Stimulated activated naive B cell treated with anti-CD40 and anti-IgM and Interleukin-4, amounts not matched to agents 10 μg/mL and 1 μg/mL and 100 μg/mL, for 72 hours (primary cell): ENCODE data around the gene GMCL2.
A peak's percentile ranks its signal among the peaks of the same experiment; 100 is the strongest.

Source experiments
- ATAC-seq, 2 donors: fragments of 150-1000 bp; cut with Tn5 transposase; replicated peaks; 2 replicates each; pipeline ENCODE4 v1.10.0; 2021; ENCODE audit warnings: moderate library complexity in 1 of 2
- DNase-seq: peaks from one replicate; pipeline ENCODE4 v3.0.0; 2021
- H3K27ac Mint-ChIP-seq: one replicate; pipeline ENCODE4 v1.8.0; 2022; ENCODE audit warnings: mild to moderate bottlenecking, mixed read lengths
- H3K27me3 Mint-ChIP-seq, 2 donors: one replicate each; pipeline ENCODE4 v1.8.0; 2022; ENCODE audit warnings: mixed read lengths in 2 of 2
- H3K36me3 Mint-ChIP-seq, 2 donors: one replicate each; pipeline ENCODE4 v1.8.0; 2022; ENCODE audit warnings: mixed read lengths in 2 of 2, mild to moderate bottlenecking in 1 of 2
- H3K4me1 Mint-ChIP-seq, 2 donors: one replicate each; pipeline ENCODE4 v1.8.0; 2022; ENCODE audit warnings: mixed read lengths in 2 of 2, mild to moderate bottlenecking in 1 of 2
- H3K4me3 Mint-ChIP-seq, 2 donors: one replicate each; pipeline ENCODE4 v1.8.0; 2022; ENCODE audit warnings: mild to moderate bottlenecking in 2 of 2, mixed read lengths in 2 of 2, moderate library complexity in 1 of 2
- H3K9me3 Mint-ChIP-seq, 2 donors: one replicate each; pipeline ENCODE4 v1.8.0; 2022; ENCODE audit warnings: mixed read lengths in 2 of 2, mild to moderate bottlenecking in 1 of 2

The GMCL2 gene

DNA sequence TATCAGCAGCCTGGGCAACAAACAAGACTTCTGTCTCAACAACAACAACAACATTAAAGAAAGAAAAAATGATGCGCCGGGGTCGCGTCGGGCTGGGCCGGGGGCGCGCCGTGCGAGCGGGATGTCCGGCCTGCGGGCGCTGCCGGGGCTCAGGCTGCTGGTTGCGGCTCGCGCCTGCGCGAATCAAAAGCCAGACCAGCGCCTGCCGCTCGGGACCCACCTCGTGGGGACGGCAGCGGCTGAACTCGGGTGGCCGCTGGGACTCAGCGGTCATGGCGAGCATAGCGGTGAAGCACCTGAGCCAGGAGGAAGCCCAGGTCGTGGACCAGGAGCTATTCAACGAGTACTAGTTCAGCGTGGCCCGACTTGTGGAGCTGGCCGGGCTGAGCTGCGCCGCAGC, 21.6 kb downstream of the GMCL2 start:
- H3K36me3 Mint-ChIP-seq: no peaks in the 10 kb centered on the region
- ATAC-seq (no peak), DNase-seq (no peak)
- peaks cover 11 to 25% of the 10 kb centered on the region in 2 donors for H3K27me3 Mint-ChIP-seq
- H3K4me1 Mint-ChIP-seq: peaks cover 9 to 12% of the 10 kb centered on the region in 2 donors
- H3K9me3 Mint-ChIP-seq: no peaks in the 10 kb centered on the region
- H3K27ac Mint-ChIP-seq: no peak overlapping the region
- H3K4me3 Mint-ChIP-seq: no peak overlapping the region

DNA sequence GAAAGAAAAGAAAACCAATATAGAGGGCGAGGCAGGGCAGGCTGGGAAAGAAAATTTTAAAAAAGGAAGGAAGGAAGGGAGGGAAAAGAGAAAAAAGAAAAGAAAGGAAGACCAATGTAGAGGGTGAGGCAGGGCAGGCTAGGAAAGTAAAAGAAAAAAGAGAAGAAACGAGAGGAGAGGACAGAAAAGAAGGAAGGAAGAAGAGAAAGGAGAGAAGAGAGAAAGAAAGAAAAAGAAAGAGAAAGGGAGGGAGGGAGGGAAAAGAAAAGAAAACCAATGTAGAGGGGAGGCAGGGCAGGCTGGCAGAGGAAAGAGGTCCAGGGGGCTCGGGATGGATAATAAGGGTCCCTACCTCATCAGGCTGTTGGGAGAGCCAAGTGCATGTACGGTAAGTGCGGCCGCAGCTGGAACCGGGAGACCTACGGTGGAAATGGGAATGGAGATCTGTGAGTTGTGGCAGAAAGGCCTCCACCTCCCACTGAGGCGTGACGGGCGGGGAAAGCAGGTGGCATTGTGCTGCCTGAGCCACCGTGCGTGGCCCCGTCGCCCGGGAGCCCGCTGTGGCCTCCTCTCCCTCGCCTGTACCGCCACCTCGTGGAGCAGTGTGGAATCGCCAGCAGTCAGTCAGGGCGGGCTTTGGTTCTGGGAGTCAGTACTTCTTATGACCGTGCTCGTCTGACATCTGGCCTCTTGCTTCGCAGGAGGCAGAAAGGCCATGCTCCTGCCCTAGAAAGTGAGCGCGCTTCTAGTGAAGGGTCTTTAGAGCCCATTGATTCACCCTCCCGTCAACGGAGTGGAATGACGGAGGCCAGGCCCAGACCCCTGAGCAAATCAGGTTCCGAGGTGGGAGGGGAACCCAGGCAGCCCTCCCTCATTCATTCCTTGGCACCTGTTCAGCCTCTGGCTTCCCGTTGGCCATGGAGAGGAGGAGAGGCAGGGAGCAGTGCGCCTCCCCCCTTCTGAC, 23.1 kb downstream of the GMCL2 start:
- ATAC-seq (peak; percentile 99), DNase-seq (peak; percentile 86)
- peak overlapping the region; percentile 42 to 61 for H3K4me3 Mint-ChIP-seq
- peaks cover 9 to 12% of the 10 kb centered on the region in 2 donors for H3K4me1 Mint-ChIP-seq
- no peaks in the 10 kb centered on the region for H3K36me3 Mint-ChIP-seq
- peak overlapping the region; percentile 47 for H3K27ac Mint-ChIP-seq
- H3K27me3 Mint-ChIP-seq: peaks cover 11 to 25% of the 10 kb centered on the region in 2 donors
- no peaks in the 10 kb centered on the region for H3K9me3 Mint-ChIP-seq

DNA sequence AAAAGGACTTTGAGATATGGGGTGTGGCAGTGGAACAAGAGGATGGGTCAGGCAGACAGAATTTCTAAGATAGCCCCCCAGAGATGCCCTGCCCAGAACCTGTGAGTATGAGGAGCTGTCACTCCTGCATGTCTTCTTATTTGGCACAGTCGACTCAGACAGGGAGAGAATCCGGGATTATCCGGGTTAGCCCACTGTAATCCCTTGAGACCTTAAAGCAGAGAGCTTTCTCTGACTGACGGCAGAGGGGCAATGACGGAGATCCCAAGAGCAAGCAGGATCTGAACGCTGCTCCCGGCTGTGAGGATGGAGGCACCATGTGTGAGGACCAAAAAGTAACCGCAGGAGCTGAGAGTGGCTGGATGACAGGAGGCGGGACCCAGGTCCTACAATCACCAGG, 24.7 kb downstream of the GMCL2 start:
- no peaks in the 10 kb centered on the region for H3K9me3 Mint-ChIP-seq
- peaks cover 9 to 12% of the 10 kb centered on the region in 2 donors for H3K4me1 Mint-ChIP-seq
- DNase-seq (no peak), ATAC-seq (no peak)
- H3K27me3 Mint-ChIP-seq: peaks cover 11 to 25% of the 10 kb centered on the region in 2 donors
- H3K36me3 Mint-ChIP-seq: no peaks in the 10 kb centered on the region
- no peak overlapping the region for H3K27ac Mint-ChIP-seq
- no peak overlapping the region for H3K4me3 Mint-ChIP-seq

DNA sequence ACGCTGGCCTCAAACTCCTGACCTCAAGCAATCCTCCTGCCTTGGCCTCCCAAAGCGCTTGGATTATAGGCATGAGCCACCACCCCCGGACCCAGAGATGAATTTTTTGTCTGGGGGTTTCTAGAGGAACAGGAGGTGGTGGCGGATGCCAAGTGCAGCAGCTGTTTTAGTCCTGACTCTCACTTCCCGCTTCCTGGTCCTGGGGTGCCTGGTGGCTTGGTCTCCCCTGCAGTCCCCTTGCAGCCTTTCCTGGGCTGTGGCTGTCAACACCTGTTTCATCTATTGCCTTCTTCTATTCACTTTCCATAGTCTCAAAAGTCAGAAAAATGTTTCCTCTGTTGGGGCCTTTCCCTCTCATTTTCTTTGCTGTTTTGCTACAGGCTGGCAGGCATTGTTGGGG, 27.0 kb downstream of the GMCL2 start:
- DNase-seq: no peak
- Mint-ChIP-seq H3K27ac (no peak overlapping the region), H3K4me1 (peaks cover 9 to 12% of the 10 kb centered on the region in 2 donors), H3K27me3 (peaks cover 11 to 21% of the 10 kb centered on the region in 2 donors), H3K36me3 (no peaks in the 10 kb centered on the region), H3K9me3 (no peaks in the 10 kb centered on the region), H3K4me3 (no peak overlapping the region)
- ATAC-seq: no peak

DNA sequence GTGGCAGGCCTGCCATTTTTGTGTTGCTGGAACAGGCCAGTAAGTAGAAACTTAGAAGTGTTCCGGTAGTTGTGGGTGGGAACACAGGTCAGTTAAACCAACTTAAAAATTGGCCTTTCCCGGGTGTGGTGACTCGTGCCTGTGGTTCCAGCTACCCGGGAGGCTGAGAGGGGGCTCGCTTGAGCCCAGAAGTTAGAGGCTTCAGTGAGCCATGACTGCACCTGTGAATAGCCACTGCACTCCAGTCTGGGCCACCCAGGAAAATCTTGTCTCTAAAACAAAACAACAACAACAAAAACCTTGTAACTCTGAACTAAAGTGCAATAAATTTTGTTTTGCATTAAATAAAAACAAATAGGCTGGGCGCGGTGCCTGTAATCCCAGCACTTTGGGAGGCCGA, 32.1 kb downstream of the GMCL2 start:
- Mint-ChIP-seq H3K4me1 (peaks cover 30 to 46% of the 10 kb centered on the region in 2 donors), H3K4me3 (no peak overlapping the region), H3K9me3 (no peaks in the 10 kb centered on the region), H3K27ac (no peak overlapping the region), H3K27me3 (no peaks in the 10 kb centered on the region), H3K36me3 (peaks cover 14 to 25% of the 10 kb centered on the region in 2 donors)
- no peak for DNase-seq
- ATAC-seq: no peak

DNA sequence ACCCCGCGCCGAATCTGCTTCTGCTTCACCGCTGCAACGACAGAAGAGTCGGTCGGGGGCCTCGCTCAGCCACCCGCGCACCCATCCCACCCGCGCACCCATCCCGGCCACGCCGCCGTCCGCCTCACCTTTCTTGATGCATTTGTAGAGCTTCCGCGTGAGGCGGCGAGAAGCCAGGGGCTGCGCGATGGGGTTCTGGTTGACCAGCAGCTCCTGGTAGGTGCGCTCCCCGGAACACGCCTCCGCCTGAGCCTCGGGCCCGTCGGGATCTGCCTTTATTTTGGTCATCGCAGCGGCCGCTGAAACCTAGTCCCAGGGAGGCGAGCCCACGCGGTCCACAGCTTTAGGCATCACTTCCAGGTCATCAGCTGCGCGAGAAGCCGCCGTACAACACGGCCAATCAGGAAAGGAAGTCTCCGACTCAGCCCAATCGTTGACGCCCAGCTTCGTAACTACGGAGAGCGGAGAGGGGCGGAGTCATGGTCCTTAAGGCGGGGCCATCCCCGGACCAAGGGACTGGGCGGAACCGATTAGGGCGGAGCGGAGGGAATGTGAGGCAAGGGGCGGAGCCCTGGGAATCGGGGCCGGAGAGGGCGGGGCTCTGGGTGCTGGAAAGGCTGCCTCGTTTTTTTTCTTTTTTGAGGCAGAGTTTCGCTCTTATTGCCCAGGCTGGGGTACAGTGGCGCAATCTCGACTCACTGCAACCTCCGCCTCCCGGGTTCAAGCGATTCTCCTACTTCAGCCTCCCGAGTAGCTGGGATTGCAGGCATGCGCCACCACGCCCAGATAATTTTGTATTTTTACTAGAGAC, 33.4 kb downstream of the GMCL2 start, which contains the start of gene NHP2:
Gene NHP2, minus strand, starts transcription at position 356 of the 811 bp plus-strand sequence. Its CDS starts 68 bp downstream, at position 288.
- DNase-seq: peak; percentile 97
- Mint-ChIP-seq H3K9me3 (no peaks in the 10 kb centered on the region), H3K27ac (peak within 1 kb of the TSS; percentile 98), H3K36me3 (peaks cover 16 to 30% of the 10 kb centered on the region in 2 donors), H3K27me3 (no peaks in the 10 kb centered on the region), H3K4me3 (peak within 1 kb of the TSS; percentile 94 to 96), H3K4me1 (peaks cover 30 to 57% of the 10 kb centered on the region in 2 donors)
- ATAC-seq: peak; percentile 97 to 99

DNA sequence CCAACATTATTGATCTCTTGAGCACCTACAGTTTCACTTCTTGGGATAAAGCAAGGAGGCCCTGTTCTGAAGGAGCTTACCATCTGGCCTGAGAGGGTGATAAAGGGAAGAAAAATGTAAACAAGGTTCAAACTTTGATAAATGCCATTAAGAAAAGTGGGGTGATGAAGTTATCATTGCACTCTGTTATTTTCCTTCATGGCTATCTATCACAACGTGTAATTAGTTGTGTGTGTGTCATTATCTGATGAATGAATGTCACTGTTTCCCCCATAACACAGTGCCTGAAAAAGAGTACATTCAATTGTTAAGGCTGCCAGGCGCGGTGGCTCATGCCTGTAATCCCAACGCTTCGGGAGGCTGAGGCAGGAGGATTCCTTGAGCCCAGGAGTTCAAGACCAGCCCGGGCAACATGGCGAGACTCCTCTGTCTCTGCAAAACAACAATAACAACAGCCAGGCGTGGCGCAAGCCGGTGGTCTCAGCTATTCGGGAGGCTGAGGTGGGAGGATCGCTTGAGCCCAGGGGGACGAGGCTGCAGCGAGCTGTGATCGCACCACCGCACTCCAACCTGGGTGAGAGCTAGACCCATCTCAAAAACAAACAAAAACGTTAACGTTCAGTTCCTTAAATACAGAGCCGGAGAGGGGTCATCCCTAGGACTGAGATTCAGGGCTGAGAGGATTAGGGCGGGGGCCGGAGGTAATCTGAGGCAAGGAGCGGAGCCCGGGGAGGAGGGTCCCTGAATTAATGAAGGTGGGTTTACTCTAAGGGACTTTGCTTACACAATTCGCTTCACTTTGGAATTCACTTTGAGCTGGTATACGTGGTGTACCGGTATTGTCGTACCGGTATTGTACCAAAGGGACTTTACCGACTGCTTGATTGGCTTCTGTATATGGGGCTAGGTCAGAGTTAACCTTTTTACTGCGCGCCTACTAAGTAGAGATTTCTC, 34.4 kb downstream of the GMCL2 start:
- H3K27ac Mint-ChIP-seq: peak overlapping the region; percentile 98
- H3K36me3 Mint-ChIP-seq: peaks cover 22 to 40% of the 10 kb centered on the region in 2 donors
- no peak for ATAC-seq
- no peaks in the 10 kb centered on the region for H3K27me3 Mint-ChIP-seq
- no peaks in the 10 kb centered on the region for H3K9me3 Mint-ChIP-seq
- peak overlapping the region; percentile 94 to 96 for H3K4me3 Mint-ChIP-seq
- H3K4me1 Mint-ChIP-seq: peaks cover 34 to 66% of the 10 kb centered on the region in 2 donors
- no peak for DNase-seq

DNA sequence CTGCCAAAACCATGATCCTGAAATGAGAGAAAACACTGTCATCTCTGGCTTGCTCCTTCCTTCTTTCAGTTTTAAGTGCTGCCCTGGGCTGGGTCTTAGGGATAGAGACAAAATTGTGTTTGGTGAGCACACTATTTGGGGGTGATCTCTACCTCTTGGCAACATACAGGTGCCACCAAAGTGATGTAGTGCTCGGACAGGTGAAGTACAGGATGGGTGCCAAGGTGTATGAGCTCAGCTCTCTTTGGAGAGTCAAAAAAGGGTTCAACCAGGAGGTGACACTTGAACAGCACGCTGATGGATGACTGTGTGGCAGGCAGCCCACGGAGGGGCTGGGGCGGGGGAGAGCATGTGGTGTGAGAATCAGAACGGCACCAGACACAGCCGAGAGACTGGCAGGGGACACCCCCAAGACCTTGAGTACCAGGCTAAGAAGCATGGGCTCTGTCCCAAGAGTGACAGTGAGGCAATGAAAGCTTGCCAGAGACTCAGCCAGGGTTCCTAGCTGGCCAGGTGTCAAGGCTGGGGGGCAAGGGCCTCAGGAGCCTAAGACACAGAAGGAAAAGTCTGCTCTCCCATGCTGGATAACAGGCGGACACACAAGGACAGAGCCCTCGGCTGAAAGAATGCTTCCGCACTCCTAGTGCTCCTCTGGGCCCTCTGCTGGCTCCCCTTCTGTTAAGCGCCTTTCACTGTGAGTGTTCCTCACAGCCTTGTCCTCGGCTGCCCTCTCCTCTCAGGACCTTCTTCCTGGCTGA, 36.0 kb downstream of the GMCL2 start:
- Mint-ChIP-seq H3K36me3 (peaks cover 27 to 56% of the 10 kb centered on the region in 2 donors), H3K9me3 (no peaks in the 10 kb centered on the region), H3K27ac (peak overlapping the region; percentile 85), H3K4me1 (peaks cover 45 to 74% of the 10 kb centered on the region in 2 donors), H3K4me3 (peak overlapping the region in 1 of 2 donors; percentile 96), H3K27me3 (no peaks in the 10 kb centered on the region)
- DNase-seq (no peak), ATAC-seq (no peak)

DNA sequence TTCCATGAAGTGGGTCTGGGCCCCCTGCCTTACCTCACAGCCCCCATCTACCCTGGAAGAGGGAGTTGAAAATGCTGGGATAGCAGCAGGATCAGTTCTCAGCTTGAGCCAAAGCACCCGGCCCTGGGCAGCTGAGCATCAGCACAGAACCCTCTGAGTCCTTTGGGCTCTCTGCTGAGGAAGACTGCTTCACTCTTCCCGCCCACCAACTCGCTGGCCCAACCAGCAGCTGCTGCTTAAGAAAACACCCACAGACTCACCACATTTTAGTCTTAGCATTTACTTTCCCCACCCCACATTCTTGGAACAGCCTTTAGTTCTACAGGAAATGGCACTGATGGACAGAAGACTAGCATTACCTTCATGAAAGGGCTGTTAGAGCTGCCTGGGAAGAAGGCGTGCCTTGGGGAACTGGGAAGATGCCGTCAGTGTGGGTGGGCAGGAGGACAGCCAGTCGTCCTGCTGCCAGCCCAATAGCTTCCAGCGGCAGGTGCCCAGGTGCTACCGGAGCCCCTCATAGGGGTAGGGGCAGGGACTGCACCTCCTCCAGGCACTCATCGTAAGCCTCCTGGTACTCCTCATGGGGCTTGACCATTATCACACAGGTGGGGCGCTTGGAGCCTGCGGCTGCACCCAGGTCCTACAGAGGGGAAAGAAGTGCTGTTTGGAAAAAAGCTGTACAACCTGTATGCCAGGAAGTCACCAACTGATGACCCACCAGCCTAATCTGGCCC, 37.8 kb downstream of the GMCL2 start:
- H3K9me3 Mint-ChIP-seq: no peaks in the 10 kb centered on the region
- H3K4me3 Mint-ChIP-seq: no peak overlapping the region
- H3K36me3 Mint-ChIP-seq: peaks cover 35 to 63% of the 10 kb centered on the region in 2 donors
- ATAC-seq (no peak), DNase-seq (no peak)
- peak overlapping the region; percentile 37 for H3K27ac Mint-ChIP-seq
- H3K27me3 Mint-ChIP-seq: no peaks in the 10 kb centered on the region
- peaks cover 43 to 71% of the 10 kb centered on the region in 2 donors for H3K4me1 Mint-ChIP-seq

DNA sequence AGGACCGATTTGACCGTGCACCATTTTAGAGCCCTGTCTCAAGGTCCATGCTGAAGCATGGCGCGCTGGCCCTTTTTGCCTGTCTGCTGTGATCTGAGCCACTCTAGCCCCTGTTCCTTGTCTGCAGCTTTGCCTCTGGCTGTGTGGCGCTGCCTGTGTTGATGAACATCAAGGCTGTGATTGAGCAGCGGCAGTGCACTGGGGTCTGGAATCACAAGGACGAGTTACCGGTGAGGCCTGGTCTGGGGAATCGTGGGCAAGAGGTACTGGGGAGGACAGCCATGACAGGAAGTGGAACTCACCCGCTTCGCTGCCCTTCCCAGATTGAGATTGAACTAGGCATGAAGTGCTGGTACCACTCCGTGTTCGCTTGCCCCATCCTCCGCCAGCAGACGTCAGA, 39.8 kb downstream of the GMCL2 start:
- peaks cover 39 to 73% of the 10 kb centered on the region in 2 donors for H3K36me3 Mint-ChIP-seq
- ATAC-seq: no peak
- H3K27me3 Mint-ChIP-seq: no peaks in the 10 kb centered on the region
- H3K4me3 Mint-ChIP-seq: no peak overlapping the region
- H3K4me1 Mint-ChIP-seq: peaks cover 34 to 55% of the 10 kb centered on the region in 2 donors
- DNase-seq: no peak
- peak overlapping the region; percentile 69 for H3K27ac Mint-ChIP-seq
- no peaks in the 10 kb centered on the region for H3K9me3 Mint-ChIP-seq

DNA sequence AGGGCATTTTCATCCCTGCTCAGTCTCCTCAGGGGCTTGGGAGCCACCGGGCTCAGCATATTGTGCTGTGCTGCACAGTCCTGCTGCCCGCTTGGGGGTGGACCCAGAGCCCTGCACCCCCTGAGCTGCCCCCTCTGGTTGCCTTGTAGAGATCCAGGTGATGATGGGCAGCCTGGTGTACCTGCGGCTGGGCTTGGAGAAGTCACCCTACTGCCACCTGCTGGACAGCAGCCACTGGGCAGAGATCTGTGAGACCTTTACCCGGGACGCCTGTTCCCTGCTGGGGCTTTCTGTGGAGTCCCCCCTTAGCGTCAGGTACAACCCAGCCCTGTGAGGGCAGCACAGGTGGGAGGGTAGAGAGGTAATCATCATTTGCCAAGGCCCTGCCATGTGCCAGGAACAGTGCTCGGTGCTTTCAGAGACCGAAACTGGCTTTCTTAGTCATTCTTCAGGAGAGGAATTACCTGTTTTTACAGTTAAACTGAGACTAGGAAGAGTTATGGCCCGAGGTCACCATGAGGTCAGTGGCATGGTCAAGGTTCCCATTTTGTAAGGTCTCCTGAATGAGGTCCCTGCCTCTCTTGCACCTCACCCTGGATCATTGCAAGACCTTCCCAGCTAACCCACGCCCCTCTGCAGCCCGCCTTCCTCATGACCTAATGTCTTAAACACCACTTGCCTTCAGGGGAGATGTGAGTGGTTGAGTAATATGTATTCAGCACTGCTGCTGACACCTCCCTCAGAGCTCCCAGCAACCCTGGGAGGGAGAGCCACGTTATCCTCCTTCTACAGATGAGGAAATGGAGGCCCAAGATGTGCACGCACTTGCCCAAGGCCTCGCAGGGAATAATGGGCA, 41.0 kb downstream of the GMCL2 start:
- peak overlapping the region; percentile 42 for H3K27ac Mint-ChIP-seq

DNA sequence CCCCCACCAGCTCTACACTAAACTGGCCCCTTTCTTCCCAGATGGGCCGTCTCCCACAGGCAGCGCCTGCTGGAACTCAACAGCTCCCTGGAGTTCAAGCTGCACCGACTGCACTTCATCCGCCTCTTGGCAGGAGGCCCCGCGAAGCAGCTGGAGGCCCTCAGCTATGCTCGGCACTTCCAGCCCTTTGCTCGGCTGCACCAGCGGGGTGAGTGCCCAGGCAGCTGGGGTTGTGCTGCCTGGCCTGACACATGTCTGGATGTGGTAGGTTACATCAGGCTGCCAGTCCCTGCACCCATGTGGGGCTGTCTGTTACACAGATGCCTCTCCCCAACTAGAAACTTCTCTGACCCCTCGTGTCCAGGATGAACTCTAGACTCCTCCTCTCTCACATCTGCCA, 43.3 kb downstream of the GMCL2 start:
- ATAC-seq: no peak
- Mint-ChIP-seq H3K27ac (no peak overlapping the region), H3K4me3 (no peak overlapping the region)

More for the DNA sequence above, 41.0 kb downstream of the GMCL2 start:
- Mint-ChIP-seq H3K9me3 (no peaks in the 10 kb centered on the region), H3K4me1 (peaks cover 23 to 43% of the 10 kb centered on the region in 2 donors), H3K27me3 (no peaks in the 10 kb centered on the region), H3K36me3 (peaks cover 36 to 68% of the 10 kb centered on the region in 2 donors), H3K4me3 (no peak overlapping the region)
- ATAC-seq: peak; percentile 89 to 91
- peak; percentile 65 for DNase-seq

More for the DNA sequence above, 43.3 kb downstream of the GMCL2 start:
- H3K27me3 Mint-ChIP-seq: no peaks in the 10 kb centered on the region
- peaks cover 19 to 21% of the 10 kb centered on the region in 2 donors for H3K4me1 Mint-ChIP-seq
- H3K36me3 Mint-ChIP-seq: peaks cover 32 to 60% of the 10 kb centered on the region in 2 donors
- DNase-seq: no peak
- H3K9me3 Mint-ChIP-seq: no peaks in the 10 kb centered on the region
